H1 (cell line): ENCODE measurements around the gene AMMECR1L. TPM values are rescaled to one million over a fixed set of nuclear protein-coding genes. Genes with fewer than 3 reads are reported as not detected.

Source experiments
- CBX5 ChIP-seq: fragments of 300-800, 300-1000 bp; sonication (generic); IDR thresholded peaks from 2 replicates; pipeline ENCODE4 v1.7.1; 2016; ENCODE audit warnings: antibody characterized with exemption, low read length, low read depth
- HDAC6 ChIP-seq: IDR thresholded peaks from one replicate; pipeline ENCODE4 v1.7.1; 2012; ENCODE audit warnings: low read depth, mild to moderate bottlenecking, inconsistent platforms, low read length, moderate library complexity
- MAX ChIP-seq: IDR thresholded peaks from 2 replicates; pipeline ENCODE4 v1.6.1; 2012; ENCODE audit warnings: inconsistent platforms
- NANOG ChIP-seq: IDR thresholded peaks from 2 replicates; pipeline ENCODE4 v1.6.1; 2011; ENCODE audit warnings: low read length, low read depth, mild to moderate bottlenecking, inconsistent platforms; ENCODE audit not compliant: insufficient read depth, poor library complexity, severe bottlenecking
- polyA plus RNA-seq, 7 experiments: library from polyadenylated mRNA; depleted of rRNA in 3 of 7; stranded (reverse) in 5 of 7; unstranded in 2 of 7; fragments of >200 nt in 5 of 7; fragments of 200-250 nt in 2 of 7; gene quantifications; 1 replicate in 5 of 7; 2 replicates in 1 of 7; 4 replicates in 1 of 7; pipeline versions ENCODE4 v1.2.1 to v1.2.3, GENCODE V29; 2011 to 2013; ENCODE audit warnings: missing spikeins in 2 of 7, mixed read lengths in 2 of 7
- total RNA-seq: library from RNA; stranded (reverse); fragmentation: NEBNext Ultra II Directional; extraction: Animal tissue kit (Norgen Biotek cat#: 25700); gene quantifications from 2 replicates; pipeline ENCODE4 v1.2.1, GENCODE V29; 2021

AMMECR1L gene
- total and polyA plus RNA-seq, 2 of the 8 experiments (the other 6 are each of a cell fraction or from before 2014, with no cell fraction given) = 10.1 to 18.8 TPM

GRCh38 chr2:127910415-127910814 is 24.7 kb upstream of the AMMECR1L start (continued):
- no peak for TF ChIP-seq CBX5
- TF ChIP-seq MAX = no peak
- TF ChIP-seq HDAC6 = no peak
- TF ChIP-seq NANOG = no peak
